Neutrophil (primary cell): ENCODE results near the gene NDUFB10.

Experiments
- H3K27ac ChIP-seq: fragments of 200-600 bp; sonication (generic); 2 replicates; pipeline ENCODE4 v1.5.1; 2016; ENCODE audit warnings: mild to moderate bottlenecking, moderate library complexity
- H3K27me3 ChIP-seq: fragments of 200-600 bp; sonication (generic); 2 replicates; pipeline ENCODE4 v1.6.0; 2016; ENCODE audit warnings: mild to moderate bottlenecking
- H3K36me3 ChIP-seq: fragments of 200-600 bp; sonication (generic); 2 replicates; pipeline ENCODE4 v1.5.1; 2017
- H3K4me1 ChIP-seq, 2 experiments: fragments of 200-600 bp in 1 of 2; sonication (generic) in 1 of 2; 1 replicate in 1 of 2; 2 replicates in 1 of 2; pipeline versions ENCODE4 v1.5.1 to v1.6.1; 2013 to 2016; ENCODE audit warnings: low read depth in 1 of 2, low read length in 1 of 2, mild to moderate bottlenecking in 1 of 2, moderate library complexity in 1 of 2; ENCODE audit not compliant: control insufficient read depth in 1 of 2, insufficient read depth in 1 of 2
- H3K4me3 ChIP-seq, 2 experiments: fragments of 200-600 bp in 1 of 2; sonication (generic) in 1 of 2; 1 replicate in 1 of 2; 2 replicates in 1 of 2; pipeline ENCODE4 v1.5.1; 2013 to 2016; ENCODE audit warnings: low read depth in 1 of 2, low read length in 1 of 2, mild to moderate bottlenecking in 1 of 2, moderate library complexity in 1 of 2
- H3K9me3 ChIP-seq: fragments of 200-600 bp; sonication (generic); 2 replicates; pipeline ENCODE4 v1.5.1; 2016
- CTCF ChIP-seq: fragments of 200-600 bp; sonication (generic); IDR thresholded peaks from 2 replicates; pipeline ENCODE4 v1.5.1; 2016; ENCODE audit warnings: antibody characterized with exemption

Gene NDUFB10

DNA sequence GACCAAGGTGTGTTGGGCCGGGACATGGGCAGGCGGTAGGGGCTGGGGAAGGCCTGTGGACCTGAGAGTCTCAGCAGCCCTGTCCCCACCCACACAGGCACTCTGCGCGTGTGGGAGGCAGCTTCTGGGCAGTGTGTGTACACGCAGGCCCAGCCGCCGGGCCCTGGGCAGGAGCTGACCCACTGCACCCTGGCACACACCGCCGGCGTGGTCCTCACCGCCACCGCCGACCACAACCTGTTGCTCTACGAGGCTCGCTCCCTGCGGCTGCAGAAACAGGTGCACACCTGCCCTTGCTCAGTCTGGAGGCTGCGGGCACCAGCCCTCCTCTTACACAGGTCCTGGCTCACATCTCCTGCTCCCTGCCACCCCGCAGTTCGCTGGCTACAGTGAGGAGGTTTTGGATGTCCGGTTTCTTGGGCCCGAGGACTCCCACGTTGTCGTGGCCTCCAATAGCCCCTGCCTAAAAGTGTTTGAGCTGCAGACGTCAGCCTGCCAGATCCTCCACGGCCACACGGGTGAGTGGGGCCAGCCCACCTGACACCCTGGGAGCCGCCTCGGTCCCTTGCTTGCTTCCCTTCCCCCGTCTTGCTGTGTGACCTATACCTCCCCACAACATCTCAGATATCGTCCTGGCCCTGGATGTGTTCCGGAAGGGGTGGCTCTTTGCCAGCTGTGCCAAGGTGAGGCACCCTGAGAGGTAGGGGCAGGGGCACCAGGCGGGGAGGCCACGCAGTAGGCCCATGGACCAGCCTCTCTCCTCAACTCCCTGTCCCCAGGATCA is 16.3 kb downstream of the NDUFB10 start:
- Histone ChIP-seq H3K27ac (no peak overlapping the region), H3K36me3 (peaks cover 41% of the 10 kb centered on the region), H3K27me3 (peaks cover 30% of the 10 kb centered on the region), H3K4me3 (no peak overlapping the region), H3K9me3 (no peaks in the 10 kb centered on the region), H3K4me1 (peaks cover 19 to 21% of the 10 kb centered on the region in 2 experiments)
- no peak for TF ChIP-seq CTCF

DNA sequence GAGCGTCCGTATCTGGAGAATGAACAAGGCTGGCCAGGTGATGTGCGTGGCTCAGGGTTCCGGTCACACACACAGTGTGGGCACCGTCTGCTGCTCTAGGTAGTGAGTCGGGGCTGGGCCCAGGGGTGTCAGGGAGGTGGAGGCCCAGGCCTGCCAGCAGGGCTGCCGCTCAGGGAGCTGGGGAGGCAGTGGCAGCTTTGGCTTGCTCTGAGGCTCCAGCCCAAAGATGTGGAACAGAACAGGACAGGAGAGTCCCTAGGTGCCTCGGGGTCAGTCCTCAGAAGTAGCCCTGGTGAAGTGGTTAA is 16.8 kb downstream of the NDUFB10 start:
- no peak overlapping the region for H3K27ac ChIP-seq
- peaks cover 35% of the 10 kb centered on the region for H3K27me3 ChIP-seq
- H3K36me3 ChIP-seq = peaks cover 41% of the 10 kb centered on the region
- no peaks in the 10 kb centered on the region for H3K9me3 ChIP-seq
- peaks cover 14 to 15% of the 10 kb centered on the region in 2 experiments for H3K4me1 ChIP-seq
- no peak overlapping the region for H3K4me3 ChIP-seq
- no peak for TF ChIP-seq CTCF

- H3K27me3 ChIP-seq = peaks cover 46% of the 10 kb centered on the region
- peaks cover 41% of the 10 kb centered on the region for H3K36me3 ChIP-seq
Measured at GRCh38 chr16:1976951-1977874, 17.9 kb downstream of the NDUFB10 start.

DNA sequence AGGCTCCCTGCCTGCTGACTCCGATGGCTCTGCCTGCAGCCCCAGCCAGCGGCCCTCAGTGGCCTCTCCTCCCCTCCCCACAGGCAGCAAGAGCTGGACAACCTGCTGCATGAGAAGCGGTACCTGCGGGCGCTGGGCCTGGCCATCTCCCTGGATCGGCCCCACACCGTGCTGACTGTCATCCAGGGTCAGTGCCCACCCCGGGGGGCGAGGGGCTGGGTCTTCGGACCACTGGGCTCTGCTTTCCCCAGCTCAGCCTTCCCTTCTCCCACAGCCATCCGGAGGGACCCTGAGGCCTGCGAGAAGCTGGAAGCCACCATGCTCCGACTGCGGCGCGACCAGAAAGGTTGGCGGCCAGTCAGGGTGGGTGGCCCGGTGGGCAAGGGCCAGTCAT is 18.5 kb downstream of the NDUFB10 start:
- Histone ChIP-seq H3K9me3 (no peaks in the 10 kb centered on the region), H3K27me3 (peaks cover 52% of the 10 kb centered on the region), H3K4me3 (no peak overlapping the region), H3K4me1 (peaks cover under 1 to 2% of the 10 kb centered on the region in 2 experiments), H3K27ac (no peak overlapping the region), H3K36me3 (peaks cover 41% of the 10 kb centered on the region)
- TF ChIP-seq CTCF = no peak

More at GRCh38 chr16:1976951-1977874, 17.9 kb downstream of the NDUFB10 start:
- Histone ChIP-seq H3K27ac (no peak overlapping the region), H3K4me3 (no peak overlapping the region), H3K4me1 (peaks cover 8% of the 10 kb centered on the region in 2 experiments), H3K9me3 (no peaks in the 10 kb centered on the region)
- no peak for TF ChIP-seq CTCF

- TF ChIP-seq CTCF = no peak
- H3K9me3 ChIP-seq = no peaks in the 10 kb centered on the region
- H3K4me3 ChIP-seq = no peak overlapping the region
- peaks cover 59% of the 10 kb centered on the region for H3K27me3 ChIP-seq
- no peak overlapping the region for H3K27ac ChIP-seq
- H3K36me3 ChIP-seq = peaks cover 41% of the 10 kb centered on the region
- peaks cover 7% of the 10 kb centered on the region in 2 experiments for H3K4me1 ChIP-seq
Measured at GRCh38 chr16:1978476-1979120, 19.3 kb downstream of the NDUFB10 start.
